Subcutaneous abdominal adipose tissue (tissue), 5 donors: ENCODE measurements around the gene SNRNP40.

Experiments
- H3K27ac ChIP-seq: one replicate; pipeline ENCODE4 v1.7.0; 2013; ENCODE audit warnings: low read depth, mild to moderate bottlenecking, inconsistent platforms, low read length, moderate library complexity
- H3K27me3 ChIP-seq, 5 donors: one replicate each; pipeline ENCODE4 v1.7.0; 2013; ENCODE audit warnings: low read length in 5 of 5, inconsistent platforms in 1 of 5; ENCODE audit not compliant: control insufficient read depth in 5 of 5, insufficient read depth in 4 of 5
- H3K36me3 ChIP-seq, 5 donors: one replicate each; pipeline ENCODE4 v1.7.0; 2013; ENCODE audit warnings: low read length in 5 of 5; ENCODE audit not compliant: control insufficient read depth in 5 of 5, insufficient read depth in 5 of 5
- H3K4me1 ChIP-seq, 5 donors: one replicate each; pipeline ENCODE4 v1.7.0; 2013; ENCODE audit warnings: low read length in 5 of 5, mild to moderate bottlenecking in 3 of 5, moderate library complexity in 1 of 5; ENCODE audit not compliant: control insufficient read depth in 5 of 5, insufficient read depth in 5 of 5
- H3K4me3 ChIP-seq, 5 donors: one replicate each; pipeline ENCODE4 v1.7.0; 2013; ENCODE audit warnings: low read length in 5 of 5, low read depth in 1 of 5
- H3K9ac ChIP-seq, 5 donors: one replicate each; pipeline ENCODE4 v1.7.0; 2013; ENCODE audit warnings: low read length in 5 of 5, mild to moderate bottlenecking in 4 of 5, moderate library complexity in 3 of 5
- H3K9me3 ChIP-seq, 5 donors: one replicate each; pipeline ENCODE4 v1.7.0; 2013; ENCODE audit warnings: low read length in 5 of 5; ENCODE audit not compliant: control insufficient read depth in 5 of 5
- donor health status: healthy.
- donor health status: healthy.
- donor health status: healthy.
- donor health status: healthy.
- donor health status: healthy.

The SNRNP40 gene

DNA sequence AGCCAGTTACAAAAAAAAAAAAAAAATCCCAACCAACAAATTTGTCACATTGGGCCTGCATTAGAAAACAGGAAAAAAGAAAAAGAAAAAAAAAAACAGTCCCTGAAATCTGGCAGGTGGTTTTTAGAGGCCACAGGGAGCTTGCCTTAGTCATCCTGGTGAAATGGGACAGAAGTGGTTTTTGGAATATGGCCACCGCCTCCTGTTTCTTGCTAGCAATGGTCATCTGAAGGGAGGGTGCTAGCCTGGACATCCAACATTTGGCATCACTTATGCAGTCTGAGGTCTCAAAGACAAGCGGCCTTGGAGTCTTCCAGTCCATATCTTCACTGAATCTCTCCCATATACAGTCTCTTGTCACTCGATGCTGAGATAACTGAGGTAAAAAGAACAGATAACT, 36.8 kb downstream of the SNRNP40 start:
- Histone ChIP-seq H3K36me3 (peaks cover 32 to 72% (median 52%) of the 10 kb centered on the region in 5 donors), H3K9me3 (no peaks in the 10 kb centered on the region), H3K27ac (no peak overlapping the region)

DNA sequence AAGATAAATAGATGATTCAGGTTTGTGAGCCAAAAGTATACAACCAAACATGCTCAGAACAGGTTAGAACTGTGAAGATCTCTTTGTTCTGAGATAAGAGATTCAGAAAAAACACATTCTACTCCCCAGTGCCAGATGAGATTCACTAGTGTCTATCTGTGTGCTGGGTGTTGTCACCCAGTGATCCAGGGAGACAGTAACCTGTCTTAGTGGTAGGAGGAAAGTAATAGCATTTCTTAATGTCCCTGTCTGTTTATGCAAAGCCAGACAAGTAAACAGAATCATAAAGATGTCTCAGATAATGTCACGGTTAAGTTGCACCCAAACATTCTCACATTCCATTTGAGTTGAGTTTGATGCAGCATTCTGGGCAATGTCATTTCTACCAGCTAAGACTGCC, 38.0 kb downstream of the SNRNP40 start:
- H3K36me3 ChIP-seq, result peaks cover 32 to 62% (median 46%) of the 10 kb centered on the region in 5 donors
- H3K4me1 ChIP-seq, result no peaks in the 10 kb centered on the region
- H3K9me3 ChIP-seq, result no peaks in the 10 kb centered on the region
- H3K27me3 ChIP-seq, result no peaks in the 10 kb centered on the region
- H3K27ac ChIP-seq, result no peak overlapping the region
- H3K9ac ChIP-seq, result no peak overlapping the region
- no peak overlapping the region for H3K4me3 ChIP-seq

More for the DNA sequence above, 36.8 kb downstream of the SNRNP40 start:
- H3K4me1 ChIP-seq, result no peaks in the 10 kb centered on the region
- H3K27me3 ChIP-seq, result no peaks in the 10 kb centered on the region
- no peak overlapping the region for H3K4me3 ChIP-seq
- H3K9ac ChIP-seq, result no peak overlapping the region

DNA sequence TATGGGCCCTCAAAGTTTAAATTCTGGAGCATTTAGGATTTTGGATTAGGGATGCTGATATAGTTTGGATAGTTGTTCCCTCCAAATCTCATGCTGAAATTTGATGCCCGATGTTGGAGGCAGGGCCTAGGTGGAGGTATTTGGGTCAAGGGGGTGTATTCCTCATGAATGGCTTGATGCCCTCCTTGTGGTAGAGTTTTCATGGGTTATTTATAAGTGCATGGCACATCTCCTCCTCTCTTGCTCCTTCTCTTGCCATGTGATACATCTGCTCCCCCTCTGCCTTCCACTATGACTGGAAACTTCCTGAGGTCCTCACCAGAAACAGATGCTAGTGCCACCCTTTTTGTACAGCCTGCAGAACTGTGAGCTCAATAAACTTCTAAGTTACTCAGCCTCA, 39.4 kb downstream of the SNRNP40 start:
- Histone ChIP-seq H3K4me3 (no peak overlapping the region), H3K27ac (no peak overlapping the region), H3K36me3 (peaks cover 32 to 53% (median 42%) of the 10 kb centered on the region in 5 donors), H3K9ac (no peak overlapping the region), H3K9me3 (no peaks in the 10 kb centered on the region), H3K27me3 (no peaks in the 10 kb centered on the region), H3K4me1 (no peaks in the 10 kb centered on the region)

DNA sequence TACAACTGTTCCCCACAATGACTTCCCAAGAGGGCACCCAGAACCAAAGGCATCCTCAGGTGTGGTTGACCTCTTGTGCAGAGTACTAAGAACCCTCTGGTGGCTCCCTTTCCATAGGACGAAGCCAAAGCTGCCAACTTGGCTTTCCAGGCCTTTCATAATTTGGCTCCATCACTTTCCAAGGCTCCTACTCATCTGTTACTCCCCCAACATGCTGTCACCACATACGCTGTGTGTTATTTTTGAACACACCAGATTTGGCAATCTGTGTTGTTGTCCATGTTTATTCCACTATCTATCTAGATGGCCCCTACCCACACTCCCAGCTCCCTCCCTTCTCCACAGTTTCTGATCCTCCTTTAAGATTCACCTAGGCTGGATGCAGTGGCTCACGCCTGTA, 46.7 kb downstream of the SNRNP40 start:
- no peak overlapping the region for H3K4me3 ChIP-seq
- no peaks in the 10 kb centered on the region for H3K4me1 ChIP-seq
- no peaks in the 10 kb centered on the region for H3K27me3 ChIP-seq
- no peaks in the 10 kb centered on the region for H3K9me3 ChIP-seq
- no peaks in the 10 kb centered on the region for H3K36me3 ChIP-seq
- H3K9ac ChIP-seq, result no peak overlapping the region
- H3K27ac ChIP-seq, result no peak overlapping the region

DNA sequence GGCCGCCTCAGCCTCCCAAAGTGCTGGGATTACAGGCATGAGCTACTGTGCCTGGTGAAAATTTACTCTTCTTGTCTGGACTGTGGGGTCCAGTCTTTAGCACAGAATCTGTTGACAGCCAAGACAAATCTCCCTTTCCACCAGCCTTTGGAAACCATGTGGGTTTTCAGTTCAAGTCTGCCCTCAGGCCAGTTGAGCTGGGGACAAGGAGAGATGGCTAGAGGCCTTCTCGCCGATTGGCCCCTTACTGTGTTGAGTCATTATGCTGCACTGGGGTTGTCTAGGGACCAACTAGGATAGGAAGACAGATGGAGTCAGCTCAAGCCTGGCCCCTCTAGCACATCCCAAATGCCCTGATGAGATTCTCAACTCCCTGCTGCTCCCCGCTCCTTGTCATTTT, 48.3 kb downstream of the SNRNP40 start:
- Histone ChIP-seq H3K36me3 (no peaks in the 10 kb centered on the region), H3K9ac (no peak overlapping the region), H3K27me3 (no peaks in the 10 kb centered on the region), H3K9me3 (no peaks in the 10 kb centered on the region), H3K4me1 (no peaks in the 10 kb centered on the region), H3K4me3 (no peak overlapping the region), H3K27ac (no peak overlapping the region)

DNA sequence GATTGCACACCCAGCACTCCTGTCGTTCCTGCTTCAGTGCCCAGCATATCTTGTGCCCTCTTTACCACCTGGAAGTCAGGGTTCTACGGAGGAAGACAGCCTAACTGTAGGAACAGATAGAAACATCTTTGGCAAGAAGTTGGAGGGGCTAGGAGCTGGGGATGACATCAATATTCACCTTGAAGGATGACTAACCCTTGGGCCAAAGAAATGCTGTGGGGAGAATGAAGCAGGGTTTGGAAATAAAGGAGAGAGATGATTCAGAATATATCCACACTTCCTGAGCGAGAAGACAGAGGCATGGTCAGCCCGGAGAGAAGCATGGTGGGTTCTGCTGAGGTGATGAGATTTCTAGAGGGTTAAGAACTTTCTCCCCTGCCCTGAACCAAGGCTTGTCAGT, 52.3 kb downstream of the SNRNP40 start:
- Histone ChIP-seq H3K4me1 (peaks cover 0 to 3% (median 0%) of the 10 kb centered on the region in 5 donors), H3K4me3 (no peak overlapping the region), H3K9ac (no peak overlapping the region), H3K27ac (no peak overlapping the region), H3K27me3 (peaks cover 5 to 13% (median 10%) of the 10 kb centered on the region in 5 donors), H3K36me3 (no peaks in the 10 kb centered on the region), H3K9me3 (no peaks in the 10 kb centered on the region)

DNA sequence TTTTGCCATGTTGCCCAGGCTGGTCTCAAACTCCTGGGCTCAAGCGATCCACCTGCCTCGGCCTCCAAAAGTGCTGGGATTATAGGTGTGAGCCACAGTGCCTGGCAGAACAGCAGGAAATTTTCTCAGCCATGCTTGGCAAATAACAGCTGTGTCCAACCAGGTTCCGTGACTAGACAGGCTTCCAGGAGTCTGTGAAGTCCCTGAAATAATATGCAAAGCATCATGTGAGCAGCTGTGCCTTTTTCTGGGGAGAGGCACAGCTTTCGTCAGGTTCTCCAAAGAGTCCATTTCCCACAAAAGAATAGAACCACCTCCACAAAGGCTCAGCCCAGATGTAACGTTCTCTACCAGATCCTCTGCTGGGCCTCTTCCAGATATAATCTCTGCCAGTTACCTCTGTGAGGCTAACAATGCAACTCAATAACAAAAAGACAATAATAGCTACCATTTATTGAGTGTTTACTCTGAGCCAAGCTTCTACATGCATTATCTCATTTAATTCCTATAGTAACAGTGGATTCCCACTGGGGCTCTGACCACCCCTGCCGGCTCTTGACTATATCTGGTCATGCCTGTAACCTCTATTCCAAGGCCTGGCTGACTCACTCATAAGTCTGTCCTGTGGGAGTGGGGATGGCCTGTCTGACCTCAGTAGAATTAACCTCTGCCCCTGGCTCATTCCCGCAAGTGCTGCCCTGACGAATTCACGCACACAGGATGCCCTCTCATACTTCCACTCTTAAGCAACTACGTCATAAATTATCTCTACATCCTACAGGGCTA, 52.9 kb downstream of the SNRNP40 start:
- Histone ChIP-seq H3K36me3 (no peaks in the 10 kb centered on the region), H3K27ac (no peak overlapping the region), H3K27me3 (peaks cover 11 to 19% (median 15%) of the 10 kb centered on the region in 5 donors), H3K4me3 (no peak overlapping the region), H3K9me3 (no peaks in the 10 kb centered on the region), H3K9ac (no peak overlapping the region), H3K4me1 (peaks cover 0 to 9% (median 6%) of the 10 kb centered on the region in 5 donors)

DNA sequence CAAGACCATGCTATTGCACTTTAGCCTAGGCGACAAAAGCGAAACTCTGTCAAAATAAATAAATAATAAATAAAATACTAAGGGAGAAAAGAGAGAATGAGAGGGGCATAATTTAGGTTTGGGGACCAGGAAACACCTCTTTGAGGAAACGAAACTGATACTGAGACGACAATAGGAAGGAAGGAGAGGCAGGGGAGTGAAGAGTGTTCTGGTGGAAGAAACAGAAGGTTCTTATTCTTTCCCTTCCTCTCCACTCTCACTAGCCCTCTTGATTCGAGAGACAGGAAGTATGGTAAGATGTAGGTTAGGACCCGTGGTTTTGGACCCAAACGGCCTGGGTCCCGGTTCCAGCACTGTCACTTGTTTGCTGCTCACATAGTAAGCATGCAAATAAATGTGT, 55.3 kb downstream of the SNRNP40 start:
- peaks cover 0 to 10% (median 8%) of the 10 kb centered on the region in 5 donors for H3K4me1 ChIP-seq
- H3K9ac ChIP-seq, result no peak overlapping the region
- no peaks in the 10 kb centered on the region for H3K9me3 ChIP-seq
- no peaks in the 10 kb centered on the region for H3K36me3 ChIP-seq
- peaks cover 23 to 34% (median 32%) of the 10 kb centered on the region in 5 donors for H3K27me3 ChIP-seq
- H3K4me3 ChIP-seq, result no peak overlapping the region
- no peak overlapping the region for H3K27ac ChIP-seq

DNA sequence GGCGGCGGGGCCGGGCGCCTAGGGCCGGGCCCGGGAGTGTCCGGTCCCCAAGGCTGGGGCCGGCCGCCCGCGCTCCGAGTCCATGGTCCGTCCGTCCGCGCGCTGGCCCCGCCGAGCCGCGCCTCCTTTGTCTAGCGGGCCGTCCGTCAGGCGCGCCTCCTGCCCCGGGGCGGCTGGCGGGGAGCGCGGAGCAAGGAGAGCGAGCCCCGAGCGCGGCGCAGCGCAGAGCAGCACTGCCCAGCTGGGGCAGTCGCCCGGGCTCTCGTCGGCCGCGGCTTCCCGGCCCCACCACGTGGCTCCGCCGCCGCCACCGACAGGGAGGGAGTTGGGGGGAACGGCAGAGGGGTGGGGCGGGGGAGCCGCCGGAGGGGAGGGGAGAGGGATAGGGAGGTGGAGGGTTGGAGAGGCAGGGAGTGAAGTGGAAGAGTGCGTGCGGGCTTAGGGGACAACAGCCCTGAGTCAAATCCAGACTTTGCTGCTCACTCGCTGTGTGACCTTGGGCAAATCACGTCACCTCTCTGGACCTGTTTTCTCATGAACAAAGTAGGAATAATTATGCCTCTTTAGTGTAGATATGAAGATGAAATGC, 56.8 kb downstream of the SNRNP40 start, which contains the start of gene NKAIN1:
Gene NKAIN1, minus strand, starts transcription at position 235 of the 589 bp plus-strand sequence. CDS start 340 bp downstream, outside the sequence.
- Histone ChIP-seq H3K4me3 (peak within 1 kb of the TSS in 4 of 5 donors; percentile 11 to 49 (median 30)), H3K36me3 (no peaks in the 10 kb centered on the region), H3K9me3 (no peaks in the 10 kb centered on the region), H3K27me3 (peaks cover 25 to 47% (median 41%) of the 10 kb centered on the region in 5 donors), H3K9ac (no peak within 1 kb of the TSS), H3K4me1 (peaks cover 0 to 10% (median 8%) of the 10 kb centered on the region in 5 donors), H3K27ac (no peak within 1 kb of the TSS)

DNA sequence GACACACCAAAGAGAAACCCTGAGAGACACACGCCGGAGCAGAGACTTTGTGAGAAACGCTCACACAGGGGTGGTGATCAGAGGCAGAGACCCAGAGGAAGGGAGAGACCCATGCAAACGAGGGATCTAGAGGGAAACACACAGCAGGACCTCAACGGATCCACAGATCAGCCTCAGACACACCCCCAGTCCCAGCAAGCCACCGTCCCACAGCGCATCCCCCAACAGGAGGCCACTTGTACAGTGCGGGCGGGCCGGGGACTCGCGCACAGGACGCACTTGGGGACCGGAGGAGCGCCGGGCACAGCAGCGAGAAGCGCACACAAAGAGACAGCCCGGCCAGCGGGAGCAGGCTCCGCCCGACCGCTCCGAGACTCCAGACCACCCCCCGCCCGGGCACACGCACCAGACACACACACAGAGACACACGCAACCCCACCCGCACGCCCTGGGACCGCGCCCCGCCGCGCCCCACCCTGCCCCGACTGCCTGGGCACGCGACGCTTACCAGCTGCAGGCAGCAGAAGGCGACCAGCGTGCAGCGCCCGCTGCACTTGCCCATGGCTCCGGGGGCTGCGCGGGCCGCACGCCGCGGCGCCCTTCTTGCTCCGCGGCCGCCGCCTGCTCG, 57.5 kb downstream of the SNRNP40 start:
- Histone ChIP-seq H3K9ac (no peak overlapping the region), H3K4me1 (peaks cover 0 to 10% (median 8%) of the 10 kb centered on the region in 5 donors), H3K9me3 (no peaks in the 10 kb centered on the region), H3K27me3 (peaks cover 30 to 53% (median 42%) of the 10 kb centered on the region in 5 donors), H3K27ac (no peak overlapping the region), H3K36me3 (no peaks in the 10 kb centered on the region), H3K4me3 (peak overlapping the region in 4 of 5 donors; percentile 11 to 49 (median 30))
